Liver (tissue), 9 donors: Measurements from ENCODE around the gene DDX39B. TPM values are rescaled to one million over a fixed set of nuclear protein-coding genes. Genes with fewer than 3 reads are reported as not detected.

Experiments
- DNase-seq: peaks from one replicate; pipeline ENCODE4 v3.0.0-alpha.2; 2017; ENCODE audit warnings: low spot score
- H3K27ac ChIP-seq, 2 donors: one replicate each; pipeline ENCODE4 v1.7.0; 2013; ENCODE audit warnings: inconsistent platforms in 2 of 2, low read length in 2 of 2, control low read depth in 1 of 2, low read depth in 1 of 2, mild to moderate bottlenecking in 1 of 2
- H3K27me3 ChIP-seq, 4 donors: one replicate each; pipeline versions ENCODE4 v1.6.1 to v1.7.0; 2013; ENCODE audit warnings: low read length in 3 of 4, inconsistent platforms in 1 of 4, mild to moderate bottlenecking in 1 of 4, moderate library complexity in 1 of 4; ENCODE audit not compliant: control insufficient read depth in 4 of 4, insufficient read depth in 4 of 4
- H3K36me3 ChIP-seq, 4 donors: one replicate each; pipeline versions ENCODE4 v1.6.1 to v1.7.0; 2013; ENCODE audit warnings: low read length in 3 of 4, mild to moderate bottlenecking in 3 of 4, low read depth in 1 of 4, moderate library complexity in 1 of 4; ENCODE audit not compliant: control insufficient read depth in 4 of 4, insufficient read depth in 3 of 4
- H3K4me1 ChIP-seq, 4 donors: one replicate each; pipeline versions ENCODE4 v1.6.1 to v1.7.0; 2013; ENCODE audit warnings: low read length in 3 of 4, mild to moderate bottlenecking in 3 of 4, moderate library complexity in 1 of 4; ENCODE audit not compliant: control insufficient read depth in 4 of 4, insufficient read depth in 4 of 4
- H3K4me3 ChIP-seq, 3 donors: one replicate each; pipeline versions ENCODE4 v1.6.1 to v1.7.0; 2013; ENCODE audit warnings: low read length in 3 of 3, control low read depth in 1 of 3, low read depth in 1 of 3, mild to moderate bottlenecking in 1 of 3
- H3K9ac ChIP-seq, 2 donors: one replicate each; pipeline ENCODE4 v1.7.0; 2013; ENCODE audit warnings: low read length in 2 of 2, mild to moderate bottlenecking in 2 of 2, moderate library complexity in 2 of 2, control low read depth in 1 of 2, low read depth in 1 of 2
- H3K9me3 ChIP-seq, 4 donors: one replicate each; pipeline versions ENCODE4 v1.6.1 to v1.7.0; 2013; ENCODE audit warnings: low read length in 3 of 4; ENCODE audit not compliant: control insufficient read depth in 4 of 4
- ATF3 ChIP-seq: IDR thresholded peaks from 2 replicates; pipeline ENCODE4 v1.6.1; 2016; ENCODE audit warnings: antibody characterized with exemption
- EGR1 ChIP-seq, 2 donors: IDR thresholded peaks; 2 replicates each; pipeline ENCODE4 v1.6.1; 2016 to 2018; ENCODE audit warnings: antibody characterized with exemption in 2 of 2, low read depth in 2 of 2
- FOXA2 ChIP-seq: IDR thresholded peaks from 2 replicates; pipeline ENCODE4 v1.6.1; 2016; ENCODE audit warnings: antibody characterized with exemption
- GABPA ChIP-seq, 2 donors: IDR thresholded peaks in 1 of 2; conservative IDR thresholded peaks in 1 of 2; 2 replicates each; pipeline ENCODE4 v1.6.1; 2016; ENCODE audit warnings: antibody characterized with exemption in 2 of 2, mild to moderate bottlenecking in 1 of 2, moderate library complexity in 1 of 2
- HNF4A ChIP-seq, 2 donors: conservative IDR thresholded peaks; 2 replicates each; pipeline ENCODE4 v1.6.1; 2016; ENCODE audit warnings: antibody characterized with exemption in 2 of 2, mild to moderate bottlenecking in 2 of 2
- HNF4G ChIP-seq: IDR thresholded peaks from 2 replicates; pipeline ENCODE4 v1.6.1; 2016; ENCODE audit warnings: antibody characterized with exemption
- JUND ChIP-seq, 2 donors: IDR thresholded peaks; 2 replicates each; pipeline ENCODE4 v1.6.1; 2016; ENCODE audit warnings: antibody characterized with exemption in 2 of 2
- MAX ChIP-seq: IDR thresholded peaks from 2 replicates; pipeline ENCODE4 v1.6.1; 2016; ENCODE audit warnings: antibody characterized with exemption
- NR2F2 ChIP-seq: IDR thresholded peaks from 2 replicates; pipeline ENCODE4 v1.6.1; 2016; ENCODE audit warnings: antibody characterized with exemption
- RAD21 ChIP-seq, 2 donors: IDR thresholded peaks; 2 replicates each; pipeline ENCODE4 v1.6.1; 2016; ENCODE audit warnings: antibody characterized with exemption in 2 of 2, mild to moderate bottlenecking in 2 of 2
- REST ChIP-seq: IDR thresholded peaks from 2 replicates; pipeline ENCODE4 v1.6.1; 2016; ENCODE audit warnings: antibody characterized with exemption, mild to moderate bottlenecking
- SP1 ChIP-seq: IDR thresholded peaks from 2 replicates; pipeline ENCODE4 v1.6.1; 2018; ENCODE audit warnings: antibody characterized with exemption, mild to moderate bottlenecking
- TAF1 ChIP-seq: conservative IDR thresholded peaks from 2 replicates; pipeline ENCODE4 v1.6.1; 2016; ENCODE audit warnings: antibody characterized with exemption, mild to moderate bottlenecking
- YY1 ChIP-seq: IDR thresholded peaks from 2 replicates; pipeline ENCODE4 v1.6.1; 2016; ENCODE audit warnings: antibody characterized with exemption, mild to moderate bottlenecking
- WGBS: extraction: QIAGEN DNeasy Blood & Tissue Kit; methylation state at CpG from one replicate; pipeline ENCODE4 v1.1.7; 2013; 5-methylcytosine and 5-hydroxymethylcytosine counted together
- polyA plus RNA-seq, 2 donors: library from polyadenylated mRNA; stranded (reverse) in 1 of 2; unstranded in 1 of 2; fragments of 200-250 nt in 1 of 2; fragments of >200 nt in 1 of 2; fragmentation: Nextera tagmentation in 1 of 2; extraction: Ambion mirVana in 1 of 2; gene quantifications; one replicate each; pipeline versions ENCODE4 v1.2.1 to v1.2.3, GENCODE V29; 2013 to 2015
- total RNA-seq, 2 donors: library from RNA; depleted of rRNA; stranded (reverse); fragments of >200 nt; gene quantifications; one replicate each; pipeline ENCODE4 v1.2.3, GENCODE V29; 2014
- TF ChIP-seq, protein P1 (sequence below): IDR thresholded peaks from 2 replicates; pipeline ENCODE4 v1.6.1; 2016; ENCODE audit warnings: antibody characterized with exemption
- TF ChIP-seq, protein P2 (sequence below): fragments of 150-350 bp; IDR thresholded peaks from 2 replicates; pipeline ENCODE4 v1.5.1; 2017; ENCODE audit warnings: improper control_type of control experiment, low read depth, low read length; ENCODE audit not compliant: missing input control
- donor health status: healthy.
- donor health status: healthy.
- donor health status: healthy.
- donor health status: healthy.
- donor health status: healthy.

The DDX39B gene
- total and polyA plus RNA-seq, 4 donors = 75.0 to 254 (median 135) TPM

DNA sequence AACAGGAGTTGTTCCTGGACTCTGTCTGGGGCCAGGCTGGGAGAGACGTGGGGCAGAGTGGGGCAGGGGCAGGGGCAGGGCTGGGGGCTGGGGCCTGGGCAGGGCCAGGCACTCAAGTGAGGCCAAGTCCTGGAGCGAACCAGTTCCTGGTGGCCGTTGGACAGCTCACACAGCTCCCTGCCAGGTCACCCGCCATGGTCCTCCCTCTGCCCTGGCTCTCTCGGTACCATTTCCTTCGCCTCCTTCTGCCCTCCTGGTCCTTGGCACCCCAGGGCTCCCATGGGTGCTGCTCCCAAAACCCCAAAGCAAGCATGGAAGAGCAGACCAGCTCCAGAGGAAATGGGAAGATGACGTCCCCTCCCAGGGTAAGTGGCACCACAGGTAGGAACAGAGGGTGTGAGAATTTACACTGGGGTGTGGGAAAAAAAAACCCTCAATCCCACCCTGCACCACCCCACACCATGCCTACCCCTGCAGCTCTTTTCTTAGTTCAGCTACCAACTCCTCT, 12.9 kb downstream of the DDX39B start, which contains the start of gene MCCD1:
Gene MCCD1 (plus strand): TSS at position 142 of the 508 bp plus-strand sequence. CDS start 53 bp downstream, at position 195.
- 67% methylated on average over 7 of the region's 7 CpGs for WGBS
- no peaks in the 10 kb centered on the region for H3K27me3 ChIP-seq

More for the DNA sequence above, 12.9 kb downstream of the DDX39B start, which contains the start of gene MCCD1:
- Histone ChIP-seq H3K4me1 (peaks cover 0 to 4% (median 2%) of the 10 kb centered on the region in 4 donors), H3K36me3 (peaks cover 8 to 39% (median 32%) of the 10 kb centered on the region in 4 donors), H3K9ac (no peak within 1 kb of the TSS), H3K4me3 (no peak within 1 kb of the TSS), H3K27ac (no peak within 1 kb of the TSS), H3K9me3 (no peaks in the 10 kb centered on the region)
- TF ChIP-seq MAX (no peak), YY1 (no peak), FOXA2 (no peak), REST (no peak), TAF1 (no peak), RAD21 (IDR thresholded peaks at IDR 0.05) (no peak), HNF4G (no peak), GABPA (IDR thresholded peaks at IDR 0.05 in 1 of 2, conservative IDR thresholded peaks at IDR 0.05 in 1 of 2) (no peak), ATF3 (no peak), NR2F2 (no peak), HNF4A (conservative IDR thresholded peaks at IDR 0.05) (no peak), SP1 (no peak), EGR1 (IDR thresholded peaks at IDR 0.05; ENCODE audit: low read depth in 2 of 2) (no peak), JUND (IDR thresholded peaks at IDR 0.05) (no peak)
- TF ChIP-seq, protein P1, sequence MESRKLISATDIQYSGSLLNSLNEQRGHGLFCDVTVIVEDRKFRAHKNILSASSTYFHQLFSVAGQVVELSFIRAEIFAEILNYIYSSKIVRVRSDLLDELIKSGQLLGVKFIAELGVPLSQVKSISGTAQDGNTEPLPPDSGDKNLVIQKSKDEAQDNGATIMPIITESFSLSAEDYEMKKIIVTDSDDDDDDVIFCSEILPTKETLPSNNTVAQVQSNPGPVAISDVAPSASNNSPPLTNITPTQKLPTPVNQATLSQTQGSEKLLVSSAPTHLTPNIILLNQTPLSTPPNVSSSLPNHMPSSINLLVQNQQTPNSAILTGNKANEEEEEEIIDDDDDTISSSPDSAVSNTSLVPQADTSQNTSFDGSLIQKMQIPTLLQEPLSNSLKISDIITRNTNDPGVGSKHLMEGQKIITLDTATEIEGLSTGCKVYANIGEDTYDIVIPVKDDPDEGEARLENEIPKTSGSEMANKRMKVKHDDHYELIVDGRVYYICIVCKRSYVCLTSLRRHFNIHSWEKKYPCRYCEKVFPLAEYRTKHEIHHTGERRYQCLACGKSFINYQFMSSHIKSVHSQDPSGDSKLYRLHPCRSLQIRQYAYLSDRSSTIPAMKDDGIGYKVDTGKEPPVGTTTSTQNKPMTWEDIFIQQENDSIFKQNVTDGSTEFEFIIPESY = no peak
- TF ChIP-seq, protein P2, sequence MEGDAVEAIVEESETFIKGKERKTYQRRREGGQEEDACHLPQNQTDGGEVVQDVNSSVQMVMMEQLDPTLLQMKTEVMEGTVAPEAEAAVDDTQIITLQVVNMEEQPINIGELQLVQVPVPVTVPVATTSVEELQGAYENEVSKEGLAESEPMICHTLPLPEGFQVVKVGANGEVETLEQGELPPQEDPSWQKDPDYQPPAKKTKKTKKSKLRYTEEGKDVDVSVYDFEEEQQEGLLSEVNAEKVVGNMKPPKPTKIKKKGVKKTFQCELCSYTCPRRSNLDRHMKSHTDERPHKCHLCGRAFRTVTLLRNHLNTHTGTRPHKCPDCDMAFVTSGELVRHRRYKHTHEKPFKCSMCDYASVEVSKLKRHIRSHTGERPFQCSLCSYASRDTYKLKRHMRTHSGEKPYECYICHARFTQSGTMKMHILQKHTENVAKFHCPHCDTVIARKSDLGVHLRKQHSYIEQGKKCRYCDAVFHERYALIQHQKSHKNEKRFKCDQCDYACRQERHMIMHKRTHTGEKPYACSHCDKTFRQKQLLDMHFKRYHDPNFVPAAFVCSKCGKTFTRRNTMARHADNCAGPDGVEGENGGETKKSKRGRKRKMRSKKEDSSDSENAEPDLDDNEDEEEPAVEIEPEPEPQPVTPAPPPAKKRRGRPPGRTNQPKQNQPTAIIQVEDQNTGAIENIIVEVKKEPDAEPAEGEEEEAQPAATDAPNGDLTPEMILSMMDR = no peak
- DNase-seq = no peak
